OCI-LY7 (cell line): ENCODE results near the gene SMIM11. TPM values are rescaled to one million over a fixed set of nuclear protein-coding genes. Genes with fewer than 3 reads are reported as not detected.

Source experiments
- BruUV-seq: library from RNA; stranded (reverse); fragments of 400-500 nt; replicated peaks from 2 replicates; lab custom pipeline; 2021; lab: Mats Ljungman, UMichigan
- CTCF ChIA-PET: fragments of 300-600 bp; sonication (Branson Sonifier 250); formaldehyde crosslinking; loops from one replicate; lab custom pipeline; 2022; ENCODE audit warnings: antibody characterized with exemption; ENCODE audit not compliant: unreplicated experiment; lab: Charles Lee
- POLR2A ChIA-PET: fragments of 300-600 bp; sonication (Branson Sonifier 250); formaldehyde crosslinking; loops from one replicate; lab custom pipeline; 2022; ENCODE audit warnings: antibody characterized with exemption; lab: Charles Lee
- DNase-seq: peaks from one replicate; pipeline ENCODE4 v3.0.0-alpha.2; 2015; ENCODE audit warnings: low spot score
- H2AFZ ChIP-seq: fragments of 200-600 bp; sonication (generic), shearing (Covaris generic); 2 replicates; pipeline ENCODE4 v1.6.1; 2014; ENCODE audit warnings: mild to moderate bottlenecking, antibody characterized with exemption, low read length, moderate library complexity
- H3K27ac ChIP-seq: fragments of 200-600 bp; sonication (generic); 2 replicates; pipeline ENCODE4 v1.5.1; 2014; ENCODE audit warnings: mixed run types, low read depth, mild to moderate bottlenecking, moderate library complexity, low read length, inconsistent platforms; ENCODE audit not compliant: poor library complexity, severe bottlenecking
- H3K36me3 ChIP-seq: fragments of 200-600 bp; sonication (generic); 2 replicates; pipeline ENCODE4 v1.6.1; 2014; ENCODE audit warnings: mild to moderate bottlenecking, antibody characterized with exemption, low read length, moderate library complexity, mixed read lengths; ENCODE audit not compliant: insufficient read depth
- H3K4me1 ChIP-seq: fragments of 200-600 bp; sonication (generic); 2 replicates; pipeline ENCODE4 v1.5.1; 2014; ENCODE audit warnings: mild to moderate bottlenecking, low read length; ENCODE audit not compliant: insufficient read depth, poor library complexity, severe bottlenecking
- H3K4me2 ChIP-seq: fragments of 200-600 bp; sonication (generic); 2 replicates; pipeline ENCODE4 v1.6.1; 2014; ENCODE audit warnings: mild to moderate bottlenecking, low read length
- H3K4me3 ChIP-seq: fragments of 200-600 bp; sonication (generic); 2 replicates; pipeline ENCODE4 v1.5.1; 2014; ENCODE audit warnings: mild to moderate bottlenecking, low read depth, low read length; ENCODE audit not compliant: poor library complexity, severe bottlenecking
- H3K79me2 ChIP-seq: fragments of 200-600 bp; sonication (generic); 2 replicates; pipeline ENCODE4 v1.6.1; 2016; ENCODE audit warnings: low read depth, mild to moderate bottlenecking, low read length, moderate library complexity, mixed read lengths; ENCODE audit not compliant: insufficient read depth
- H3K9me2 ChIP-seq: fragments of 200-600 bp; sonication (generic); 2 replicates; pipeline ENCODE4 v1.6.1; 2016; ENCODE audit warnings: mild to moderate bottlenecking, low read length, mixed read lengths; ENCODE audit not compliant: insufficient read depth
- H3K9me3 ChIP-seq: fragments of 200-600 bp; sonication (generic); 2 replicates; pipeline ENCODE4 v1.6.1; 2014; ENCODE audit warnings: mild to moderate bottlenecking, mixed run types, low read length, mixed read lengths
- H4K20me1 ChIP-seq: fragments of 200-600 bp; sonication (generic); 2 replicates; pipeline ENCODE4 v1.6.1; 2014; ENCODE audit warnings: mild to moderate bottlenecking, antibody characterized with exemption, low read length, moderate library complexity, mixed read lengths; ENCODE audit not compliant: insufficient read depth
- CTCF ChIP-seq: fragments of 200-600 bp; sonication (generic); conservative IDR thresholded peaks from 2 replicates; pipeline ENCODE4 v1.5.1; 2014; ENCODE audit warnings: mild to moderate bottlenecking, antibody characterized with exemption, low read length, moderate library complexity, mixed read lengths
- EZH2phosphoT487 ChIP-seq: fragments of 200-600 bp; sonication (generic); IDR thresholded peaks from 2 replicates; pipeline ENCODE4 v1.6.1; 2018; ENCODE audit warnings: low read depth, borderline replicate concordance, mild to moderate bottlenecking, mixed run types, antibody characterized with exemption, low read length, moderate library complexity, mixed read lengths
- intact Hi-C: fragments of 100-400 bp; cut with micrococcal nuclease; formaldehyde crosslinking; loops from one replicate; pipeline ENCODE4 v1.10.0; 2022; ENCODE audit not compliant: unreplicated experiment
- total RNA-seq, 2 experiments: library from RNA; depleted of rRNA in 1 of 2; stranded (reverse); fragments of >200 nt in 1 of 2; shearing (Covaris generic) in 1 of 2; gene quantifications; 2 replicates each; pipeline ENCODE4 v1.2.3, GENCODE V29; 2014 to 2022

The SMIM11 gene
- total RNA-seq, 2 experiments from 2014 or later, result 3.8 to 6.1 TPM

- no peak overlapping the region for H3K27ac ChIP-seq
- H3K9me2 ChIP-seq, result no peaks in the 10 kb centered on the region
- intact Hi-C loops, result no loop called here
- H3K79me2 ChIP-seq, result no peaks in the 10 kb centered on the region
- CTCF ChIA-PET, result no interaction called here
- no TSS peak for BruUV-seq
- POLR2A ChIA-PET, result no interaction called here
- TF ChIP-seq CTCF (no peak), EZH2phosphoT487 (no peak)
- no peaks in the 10 kb centered on the region for H3K9me3 ChIP-seq
- H4K20me1 ChIP-seq, result no peaks in the 10 kb centered on the region
- no peak overlapping the region for H3K4me2 ChIP-seq
- no peaks in the 10 kb centered on the region for H3K36me3 ChIP-seq
- H3K4me3 ChIP-seq, result no peak overlapping the region
- DNase-seq, result no peak
- H3K4me1 ChIP-seq, result no peaks in the 10 kb centered on the region
- H2AFZ ChIP-seq, result no peak overlapping the region
Measured at GRCh38 chr21:34336245-34336644, 39.1 kb upstream of the SMIM11 start.

- H3K9me3 ChIP-seq, result no peaks in the 10 kb centered on the region
- H3K4me3 ChIP-seq, result no peak overlapping the region
- H4K20me1 ChIP-seq, result no peaks in the 10 kb centered on the region
- BruUV-seq, result no TSS peak
- intact Hi-C loops, result no loop called here
- POLR2A ChIA-PET, result no interaction called here
- no peaks in the 10 kb centered on the region for H3K36me3 ChIP-seq
- DNase-seq, result no peak
- H3K4me1 ChIP-seq, result no peaks in the 10 kb centered on the region
- H3K79me2 ChIP-seq, result no peaks in the 10 kb centered on the region
- TF ChIP-seq EZH2phosphoT487 (no peak), CTCF (no peak)
- CTCF ChIA-PET, result no interaction called here
- no peaks in the 10 kb centered on the region for H3K9me2 ChIP-seq
- no peak overlapping the region for H2AFZ ChIP-seq
- no peak overlapping the region for H3K4me2 ChIP-seq
- no peak overlapping the region for H3K27ac ChIP-seq
Measured at GRCh38 chr21:34336756-34337391, 38.4 kb upstream of the SMIM11 start.

GRCh38 chr21:34337741-34338140, 37.6 kb upstream of the SMIM11 start:
- Histone ChIP-seq H3K27ac (no peak overlapping the region), H3K4me1 (no peaks in the 10 kb centered on the region), H4K20me1 (no peaks in the 10 kb centered on the region), H3K9me3 (no peaks in the 10 kb centered on the region), H3K4me2 (no peak overlapping the region), H2AFZ (no peak overlapping the region), H3K79me2 (no peaks in the 10 kb centered on the region), H3K4me3 (no peak overlapping the region), H3K9me2 (no peaks in the 10 kb centered on the region), H3K36me3 (no peaks in the 10 kb centered on the region)
- no TSS peak for BruUV-seq
- no peak for TF ChIP-seq CTCF
- TF ChIP-seq EZH2phosphoT487, result no peak
- intact Hi-C loops, result no loop called here
- DNase-seq, result no peak
- ChIA-PET CTCF (interaction anchor here (0.7 kb wide), 1 partner anchor 368 kb away, joined by 3 read pairs; no protein-coding TSS in a partner anchor), POLR2A (no interaction called here)
